GM23248 (cell line): ENCODE data around the gene FER1L5.

ENCODE experiments used
- EZH2 ChIP-seq: fragments of 200-600 bp; sonication (generic); IDR thresholded peaks from 2 replicates; pipeline ENCODE4 v1.6.1; 2018; ENCODE audit warnings: antibody characterized with exemption, mild to moderate bottlenecking; ENCODE audit not compliant: insufficient read depth, poor library complexity, severe bottlenecking
- EZH2phosphoT487 ChIP-seq: fragments of 200-600 bp; sonication (generic); IDR thresholded peaks from 2 replicates; pipeline ENCODE4 v1.6.1; 2018; ENCODE audit warnings: antibody characterized with exemption, moderate library complexity, mild to moderate bottlenecking, low read depth; ENCODE audit not compliant: insufficient read depth

DNA sequence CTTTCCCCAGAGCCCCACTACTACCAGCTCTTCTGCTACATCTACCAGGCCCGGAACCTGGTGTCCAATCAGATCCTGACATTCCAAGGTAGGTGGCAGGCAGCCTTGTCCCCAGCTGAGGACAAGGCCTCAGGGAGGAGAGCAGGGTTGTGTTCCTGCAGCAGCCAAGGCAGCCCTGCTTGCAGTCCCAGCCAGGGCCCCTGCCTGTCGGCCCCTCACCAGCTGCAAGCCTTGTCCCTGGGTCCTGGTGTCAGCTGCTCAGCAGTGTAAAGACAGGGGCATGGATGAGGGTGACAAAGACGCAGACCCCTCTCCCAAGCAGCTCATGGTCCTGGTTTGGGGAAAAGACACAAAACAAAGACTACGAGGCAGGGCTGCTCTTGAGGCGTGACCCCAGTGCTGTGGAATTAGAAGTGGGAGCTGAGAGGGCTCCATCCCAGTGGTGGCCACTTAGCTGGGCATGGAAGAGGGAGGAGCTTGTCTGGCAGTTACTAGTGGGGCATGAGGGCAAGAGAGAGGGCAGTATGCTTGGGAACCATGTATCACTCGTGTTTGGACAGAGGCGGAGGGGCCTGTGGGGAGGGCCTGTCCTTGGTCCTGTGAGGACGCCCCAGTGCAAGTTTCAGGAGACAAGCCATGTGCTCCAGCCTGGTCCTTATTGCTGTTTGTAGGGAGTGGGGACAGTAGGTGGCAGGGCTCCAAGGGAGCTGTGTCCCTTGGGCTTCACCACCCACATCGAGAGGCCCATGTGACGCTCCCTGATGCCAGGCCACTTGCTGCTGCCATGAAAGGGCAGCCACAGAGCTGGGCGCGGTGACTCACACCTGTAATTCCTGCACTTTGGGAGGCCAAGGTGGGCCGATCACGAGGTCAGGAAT is 49.8 kb downstream of the FER1L5 start:
- TF ChIP-seq EZH2 (no peak), EZH2phosphoT487 (no peak)
